GM23248 (cell line): ENCODE measurements around the gene NSD2.

Source experiments
- EZH2 ChIP-seq: fragments of 200-600 bp; sonication (generic); IDR thresholded peaks from 2 replicates; pipeline ENCODE4 v1.6.1; 2018; ENCODE audit warnings: antibody characterized with exemption, mild to moderate bottlenecking; ENCODE audit not compliant: insufficient read depth, poor library complexity, severe bottlenecking
- EZH2phosphoT487 ChIP-seq: fragments of 200-600 bp; sonication (generic); IDR thresholded peaks from 2 replicates; pipeline ENCODE4 v1.6.1; 2018; ENCODE audit warnings: antibody characterized with exemption, moderate library complexity, mild to moderate bottlenecking, low read depth; ENCODE audit not compliant: insufficient read depth

DNA sequence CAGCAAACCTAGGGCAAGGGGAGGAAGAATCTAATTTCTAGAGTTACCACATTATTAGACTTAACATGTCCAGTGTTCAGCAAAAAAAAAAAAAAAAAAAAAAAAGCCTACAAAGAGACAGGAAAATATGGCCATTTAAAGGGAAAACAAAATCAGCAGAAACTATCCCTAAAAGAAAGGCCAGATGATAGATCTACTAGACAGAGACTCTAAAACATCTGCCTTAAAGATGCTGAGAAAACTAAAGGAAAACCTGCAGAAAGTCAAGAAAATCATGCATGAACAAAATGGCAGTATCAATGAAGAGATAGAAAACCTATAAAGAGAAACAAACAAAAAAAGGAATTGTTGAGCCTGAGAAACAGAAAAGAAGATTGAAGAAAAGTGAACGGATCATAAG is 93.8 kb downstream of the NSD2 start:
- TF ChIP-seq EZH2phosphoT487 = no peak
- TF ChIP-seq EZH2 = no peak
